AG08396 (cell line): ENCODE measurements around the gene FBXO34.
A peak's percentile ranks its signal among the peaks of the same experiment; 100 is the strongest.
"Not testable (repeated sequence)": the region's sequence is repeated elsewhere in the genome, so short reads cannot be mapped to it uniquely, and the experiment has no call there.

Source experiments
- DNase-seq: peaks from one replicate; pipeline ENCODE4 v3.0.0; 2012; ENCODE audit warnings: low spot score, mixed read lengths

The FBXO34 gene

GRCh38 chr14:55348766-55349453 is 77.7 kb downstream of the FBXO34 start:
- no peak for DNase-seq

- DNase-seq = no peak
Observed at GRCh38 chr14:55349565-55349964, 78.3 kb downstream of the FBXO34 start.

- DNase-seq = no peak
Observed at GRCh38 chr14:55350461-55350860, 79.2 kb downstream of the FBXO34 start.

- no peak for DNase-seq
Observed at GRCh38 chr14:55351111-55351510, 79.9 kb downstream of the FBXO34 start.

GRCh38 chr14:55352201-55352600 is 81.0 kb downstream of the FBXO34 start:
- no peak for DNase-seq

- DNase-seq = no peak
Observed at GRCh38 chr14:55353686-55354467, 82.7 kb downstream of the FBXO34 start.

- peak; percentile 48 for DNase-seq
Observed at GRCh38 chr14:55354500-55354899, 83.3 kb downstream of the FBXO34 start.

- DNase-seq = no peak
Observed at GRCh38 chr14:55355922-55356321, 84.7 kb downstream of the FBXO34 start.

GRCh38 chr14:55356913-55357312 is 85.7 kb downstream of the FBXO34 start:
- DNase-seq = no peak

GRCh38 chr14:55359307-55359706 is 88.1 kb downstream of the FBXO34 start:
- no peak for DNase-seq

GRCh38 chr14:55361190-55361589 is 90.0 kb downstream of the FBXO34 start:
- no peak for DNase-seq

- DNase-seq = peak; percentile 28
Observed at GRCh38 chr14:55366271-55366670, 95.0 kb downstream of the FBXO34 start.

- DNase-seq = no peak
Observed at GRCh38 chr14:55370883-55371455, 99.7 kb downstream of the FBXO34 start.

GRCh38 chr14:55372423-55372822 is 101.2 kb downstream of the FBXO34 start:
- DNase-seq = no peak

GRCh38 chr14:55372825-55373224 is 101.6 kb downstream of the FBXO34 start:
- no peak for DNase-seq

- DNase-seq = no peak
Observed at GRCh38 chr14:55373784-55374705, 102.8 kb downstream of the FBXO34 start.

- DNase-seq = no peak
Observed at GRCh38 chr14:55374771-55375170, 103.5 kb downstream of the FBXO34 start.

- no peak for DNase-seq
Observed at GRCh38 chr14:55377236-55377635, 106.0 kb downstream of the FBXO34 start.

GRCh38 chr14:55381040-55381439 is 109.8 kb downstream of the FBXO34 start:
- DNase-seq = no peak

- no peak for DNase-seq
Observed at GRCh38 chr14:55381561-55381960, 110.3 kb downstream of the FBXO34 start.

- DNase-seq = no peak
Observed at GRCh38 chr14:55382483-55382882, 111.3 kb downstream of the FBXO34 start.

GRCh38 chr14:55383056-55383466 is 111.8 kb downstream of the FBXO34 start:
- DNase-seq = not testable (repeated sequence)
